Cardiac fibroblast (primary cell): ENCODE data around the gene BANP.
"Not testable (repeated sequence)": the region's sequence is repeated elsewhere in the genome, so short reads cannot be mapped to it uniquely, and the experiment has no call there.

Source experiments
- DNase-seq, 2 donors: peaks; one replicate each; pipeline versions ENCODE4 v3.0.0 to v3.0.0-alpha.2; 2010; ENCODE audit warnings: low read depth in 2 of 2
- H3K4me3 ChIP-seq, 2 donors: replicated peaks in 1 of 2; 1 replicate in 1 of 2; 2 replicates in 1 of 2; pipeline ENCODE4 v1.5.1; 2011; ENCODE audit warnings: low read depth in 2 of 2, low read length in 2 of 2, mild to moderate bottlenecking in 2 of 2, moderate library complexity in 1 of 2
- CTCF ChIP-seq: IDR thresholded peaks from one replicate; pipeline ENCODE4 v1.5.1; 2011; ENCODE audit warnings: low read depth, mild to moderate bottlenecking, low read length, inconsistent platforms

Gene BANP

GRCh38 chr16:88118376-88118775 lies 167.1 kb downstream of the BANP start:
- DNase-seq, result no peak
- TF ChIP-seq CTCF, result no peak
- no peak overlapping the region for H3K4me3 ChIP-seq

GRCh38 chr16:88118852-88119741 lies 167.9 kb downstream of the BANP start:
- not testable (repeated sequence) for H3K4me3 ChIP-seq
- peak; percentile 94 to 97 for DNase-seq

GRCh38 chr16:88119881-88120751 lies 168.9 kb downstream of the BANP start:
- peak in 1 of 2 donors; percentile 11 for DNase-seq
- H3K4me3 ChIP-seq, result not testable (repeated sequence)

GRCh38 chr16:88120812-88121211 lies 169.6 kb downstream of the BANP start:
- no peak for DNase-seq
- no peak for TF ChIP-seq CTCF
- no peak overlapping the region for H3K4me3 ChIP-seq

GRCh38 chr16:88121391-88121790 lies 170.2 kb downstream of the BANP start:
- DNase-seq, result peak in 1 of 2 donors; percentile 47
- not testable (repeated sequence) for H3K4me3 ChIP-seq

- no peak overlapping the region for H3K4me3 ChIP-seq
- no peak for DNase-seq
- no peak for TF ChIP-seq CTCF
Measured at GRCh38 chr16:88121886-88122580, 170.8 kb downstream of the BANP start.
